WERI-Rb-1 (cell line): ENCODE results near the gene FRMD4B.

Experiments
- DNase-seq: peaks from one replicate; pipeline ENCODE4 v3.0.0-alpha.2; 2020
- H3K27ac ChIP-seq: fragments of 250-450 bp; sonication (Bioruptor Pico); 2 replicates; pipeline ENCODE4 v1.5.1; 2020; ENCODE audit warnings: mild to moderate bottlenecking, moderate library complexity
- H3K27me3 ChIP-seq: fragments of 250-450 bp; sonication (Bioruptor Pico); 2 replicates; pipeline ENCODE4 v1.5.1; 2021; ENCODE audit warnings: mild to moderate bottlenecking, low read depth, moderate library complexity; ENCODE audit not compliant: insufficient read depth, severe bottlenecking
- H3K36me3 ChIP-seq: fragments of 250-450 bp; sonication (Bioruptor Pico); 2 replicates; pipeline ENCODE4 v1.5.1; 2020; ENCODE audit warnings: mild to moderate bottlenecking, moderate library complexity
- H3K4me3 ChIP-seq: 2 replicates; pipeline ENCODE4 v1.5.1; 2011; ENCODE audit warnings: low read depth, mild to moderate bottlenecking, control low read depth, low read length
- H3K9me3 ChIP-seq: fragments of 250-450 bp; sonication (Bioruptor Pico); 2 replicates; pipeline ENCODE4 v1.5.1; 2021; ENCODE audit warnings: mild to moderate bottlenecking, moderate library complexity; ENCODE audit not compliant: severe bottlenecking
- TF ChIP-seq, protein P1 (sequence below): IDR thresholded peaks from 2 replicates; pipeline ENCODE4 v1.5.1; 2011; ENCODE audit warnings: low read depth, mild to moderate bottlenecking, control low read depth, inconsistent platforms, low read length

The FRMD4B gene

DNA sequence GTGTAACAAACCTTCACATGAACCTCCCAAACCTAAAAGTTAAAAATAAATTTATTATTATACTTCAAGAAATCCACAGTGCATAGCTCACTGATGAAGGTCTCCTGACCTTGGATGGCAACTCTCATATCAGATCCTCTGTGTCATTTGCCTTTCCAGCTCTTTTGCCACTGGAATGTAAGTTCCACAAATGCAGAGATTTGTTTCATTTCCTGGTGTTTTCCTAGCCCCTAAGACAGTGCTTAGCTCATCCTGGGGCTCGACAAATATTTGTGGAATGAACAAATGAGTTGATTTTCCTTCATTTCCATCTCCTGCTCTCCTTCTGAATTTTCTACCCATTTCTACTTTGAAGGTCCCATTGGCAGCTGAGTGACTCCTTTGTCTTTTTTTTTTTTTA is 56.0 kb downstream of the FRMD4B start:
- TF ChIP-seq, protein P1, sequence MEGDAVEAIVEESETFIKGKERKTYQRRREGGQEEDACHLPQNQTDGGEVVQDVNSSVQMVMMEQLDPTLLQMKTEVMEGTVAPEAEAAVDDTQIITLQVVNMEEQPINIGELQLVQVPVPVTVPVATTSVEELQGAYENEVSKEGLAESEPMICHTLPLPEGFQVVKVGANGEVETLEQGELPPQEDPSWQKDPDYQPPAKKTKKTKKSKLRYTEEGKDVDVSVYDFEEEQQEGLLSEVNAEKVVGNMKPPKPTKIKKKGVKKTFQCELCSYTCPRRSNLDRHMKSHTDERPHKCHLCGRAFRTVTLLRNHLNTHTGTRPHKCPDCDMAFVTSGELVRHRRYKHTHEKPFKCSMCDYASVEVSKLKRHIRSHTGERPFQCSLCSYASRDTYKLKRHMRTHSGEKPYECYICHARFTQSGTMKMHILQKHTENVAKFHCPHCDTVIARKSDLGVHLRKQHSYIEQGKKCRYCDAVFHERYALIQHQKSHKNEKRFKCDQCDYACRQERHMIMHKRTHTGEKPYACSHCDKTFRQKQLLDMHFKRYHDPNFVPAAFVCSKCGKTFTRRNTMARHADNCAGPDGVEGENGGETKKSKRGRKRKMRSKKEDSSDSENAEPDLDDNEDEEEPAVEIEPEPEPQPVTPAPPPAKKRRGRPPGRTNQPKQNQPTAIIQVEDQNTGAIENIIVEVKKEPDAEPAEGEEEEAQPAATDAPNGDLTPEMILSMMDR: no peak
- Histone ChIP-seq H3K36me3 (no peaks in the 10 kb centered on the region), H3K4me3 (no peak overlapping the region), H3K27ac (no peak overlapping the region), H3K9me3 (no peaks in the 10 kb centered on the region), H3K27me3 (no peaks in the 10 kb centered on the region)
- DNase-seq: no peak

DNA sequence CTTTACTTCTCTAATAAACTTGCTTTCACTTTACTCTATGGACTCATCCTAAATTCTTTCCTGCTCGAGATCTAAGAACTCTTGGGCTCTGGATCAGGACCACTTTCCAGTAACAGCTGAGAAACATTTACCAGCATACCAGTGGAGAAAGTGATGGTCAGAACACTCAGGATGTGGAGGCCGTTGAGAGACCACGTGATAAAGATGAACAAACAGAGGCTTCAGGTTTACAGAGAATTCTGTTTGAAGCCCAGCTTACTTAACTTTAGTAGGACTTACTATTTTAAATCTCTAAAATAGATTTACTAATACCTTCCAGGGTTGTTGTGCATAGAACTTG is 57.0 kb downstream of the FRMD4B start:
- H3K27me3 ChIP-seq: no peaks in the 10 kb centered on the region
- H3K4me3 ChIP-seq: no peak overlapping the region
- DNase-seq: no peak
- TF ChIP-seq, protein P1: no peak
- H3K9me3 ChIP-seq: no peaks in the 10 kb centered on the region
- no peaks in the 10 kb centered on the region for H3K36me3 ChIP-seq
- no peak overlapping the region for H3K27ac ChIP-seq

DNA sequence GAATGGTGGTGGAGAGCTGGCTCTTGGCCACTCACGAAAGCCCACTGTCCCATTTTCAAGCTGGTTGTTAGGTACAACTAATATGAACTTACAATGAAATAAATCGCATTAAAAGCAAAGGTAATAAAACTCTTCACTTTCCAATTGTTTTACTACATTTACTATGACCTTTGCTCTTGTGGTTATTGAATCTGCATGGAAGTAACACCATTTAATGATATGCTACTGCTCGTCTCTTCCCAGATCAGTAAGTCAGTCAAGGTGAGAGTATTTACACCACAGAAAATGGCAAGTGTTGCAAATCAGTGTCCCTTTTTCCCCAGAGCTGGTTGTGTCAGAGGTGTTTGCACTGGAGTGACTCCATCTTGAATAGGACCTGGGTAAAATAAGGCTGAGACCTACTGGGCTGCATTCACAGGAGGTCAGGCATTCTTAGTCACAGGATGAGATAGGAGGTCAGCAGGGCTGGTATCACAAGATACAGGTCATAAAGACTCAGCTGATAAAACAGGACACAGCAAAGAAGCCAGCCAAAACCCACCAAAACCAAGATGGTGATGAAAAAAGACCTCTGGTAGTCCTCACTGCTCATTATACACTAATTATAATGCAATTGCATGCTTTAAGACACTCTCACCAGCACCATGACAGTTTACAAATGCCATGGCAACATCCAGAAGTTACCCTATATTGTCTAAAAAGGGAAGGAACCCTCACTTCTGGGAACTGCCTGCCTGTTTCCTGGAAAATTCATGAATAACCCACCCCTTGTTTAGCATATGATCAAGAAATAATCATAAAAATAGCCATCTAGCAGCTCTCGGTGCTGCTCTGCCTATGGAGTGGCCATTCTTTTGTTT is 57.6 kb downstream of the FRMD4B start:
- no peak overlapping the region for H3K4me3 ChIP-seq
- H3K27me3 ChIP-seq: no peaks in the 10 kb centered on the region
- no peaks in the 10 kb centered on the region for H3K9me3 ChIP-seq
- H3K36me3 ChIP-seq: no peaks in the 10 kb centered on the region
- TF ChIP-seq, protein P1: no peak
- H3K27ac ChIP-seq: no peak overlapping the region
- DNase-seq: no peak

DNA sequence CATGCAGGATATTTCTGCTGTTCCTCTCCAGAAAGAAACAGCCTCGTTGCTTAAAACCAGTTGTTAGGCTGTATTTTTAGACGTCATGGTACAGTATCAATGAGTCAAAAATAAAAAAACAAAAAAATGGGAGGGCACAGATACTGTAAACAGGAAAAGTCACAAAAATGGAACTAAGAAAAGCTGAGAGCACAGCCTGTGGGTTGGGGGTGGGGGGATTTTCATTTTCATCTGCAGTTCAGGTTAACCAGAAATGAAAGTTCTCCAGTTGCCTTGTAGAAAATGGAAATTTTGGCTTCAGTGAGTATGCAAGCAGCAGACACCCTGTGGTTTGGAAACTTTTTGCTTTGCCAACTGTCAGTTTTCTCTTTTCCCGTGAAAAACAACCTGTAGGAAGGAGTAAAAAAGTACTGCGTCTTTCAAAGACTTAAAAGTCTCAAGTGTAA is 59.0 kb downstream of the FRMD4B start:
- Histone ChIP-seq H3K9me3 (no peaks in the 10 kb centered on the region), H3K4me3 (no peak overlapping the region), H3K27me3 (no peaks in the 10 kb centered on the region), H3K27ac (no peak overlapping the region), H3K36me3 (no peaks in the 10 kb centered on the region)
- no peak for DNase-seq
- TF ChIP-seq, protein P1: no peak

DNA sequence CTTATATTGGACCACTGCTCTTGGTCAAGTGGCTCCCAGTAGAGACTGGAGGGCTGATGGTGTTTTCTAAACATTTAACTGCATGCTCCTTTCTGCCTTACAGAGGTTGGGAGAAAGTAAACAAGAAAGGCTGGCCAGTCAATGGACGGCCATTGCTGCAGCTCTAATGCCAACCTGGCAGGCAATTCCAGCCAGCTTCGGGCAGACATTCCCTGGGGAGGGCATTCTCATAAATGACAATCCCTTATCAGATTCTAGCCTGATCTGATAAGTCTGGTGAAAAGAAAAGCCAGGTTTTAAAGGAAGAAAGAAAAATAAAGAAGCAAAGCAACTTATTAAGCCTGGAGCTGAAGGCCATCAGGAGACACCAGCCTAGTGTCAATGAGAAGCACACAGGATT is 60.7 kb downstream of the FRMD4B start:
- H3K27ac ChIP-seq: no peak overlapping the region
- no peak overlapping the region for H3K4me3 ChIP-seq

More for the DNA sequence above, 60.7 kb downstream of the FRMD4B start:
- no peak for DNase-seq
- Histone ChIP-seq H3K27me3 (no peaks in the 10 kb centered on the region), H3K36me3 (no peaks in the 10 kb centered on the region), H3K9me3 (no peaks in the 10 kb centered on the region)
- TF ChIP-seq, protein P1: no peak
